G401.6 (cell line): Measurements from ENCODE around the gene GIT2.
"Not testable (repeated sequence)": the region's sequence is repeated elsewhere in the genome, so short reads cannot be mapped to it uniquely, and the experiment has no call there.

Source experiments
- FAIRE-seq: peaks from 2 replicates; lab custom pipeline; 2012; peaks lifted over from hg19 to GRCh38; lab: Jason Lieb, UNC

The GIT2 gene

DNA sequence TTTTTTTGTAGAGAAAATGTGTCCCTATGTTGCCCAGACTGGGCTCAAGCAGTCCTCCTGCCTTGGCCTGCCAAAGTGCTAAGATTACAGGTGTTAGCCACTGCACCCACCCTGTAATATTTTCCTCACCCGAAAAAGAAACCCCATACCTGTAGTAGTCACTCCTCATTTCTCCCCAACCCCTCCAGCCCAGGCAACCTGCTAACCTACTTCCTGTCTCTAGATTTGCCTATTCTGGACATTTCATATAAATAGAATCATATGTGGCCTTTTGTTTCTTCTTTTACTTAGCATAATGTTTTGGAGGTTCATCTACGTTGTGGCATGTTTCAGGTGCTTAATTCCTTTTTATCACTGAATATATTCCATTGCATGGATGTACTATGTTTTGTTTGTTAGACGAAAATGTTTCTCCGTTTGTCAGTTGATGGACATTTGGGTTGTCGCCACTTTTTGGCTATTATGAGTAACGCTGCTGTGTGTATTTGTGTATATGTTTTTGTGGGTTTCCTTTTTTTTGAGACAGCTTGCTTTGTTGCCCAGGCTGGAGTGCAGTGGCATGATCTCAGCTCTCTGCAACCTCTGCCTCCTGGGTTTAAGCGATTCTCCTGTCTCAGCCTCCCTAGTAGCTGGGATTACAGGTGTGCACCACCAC is 9.3 kb upstream of the GIT2 start:
- FAIRE-seq = no peak

- no peak for FAIRE-seq
Observed at GRCh38 chr12:110004598-110004997, 8.4 kb upstream of the GIT2 start.

DNA sequence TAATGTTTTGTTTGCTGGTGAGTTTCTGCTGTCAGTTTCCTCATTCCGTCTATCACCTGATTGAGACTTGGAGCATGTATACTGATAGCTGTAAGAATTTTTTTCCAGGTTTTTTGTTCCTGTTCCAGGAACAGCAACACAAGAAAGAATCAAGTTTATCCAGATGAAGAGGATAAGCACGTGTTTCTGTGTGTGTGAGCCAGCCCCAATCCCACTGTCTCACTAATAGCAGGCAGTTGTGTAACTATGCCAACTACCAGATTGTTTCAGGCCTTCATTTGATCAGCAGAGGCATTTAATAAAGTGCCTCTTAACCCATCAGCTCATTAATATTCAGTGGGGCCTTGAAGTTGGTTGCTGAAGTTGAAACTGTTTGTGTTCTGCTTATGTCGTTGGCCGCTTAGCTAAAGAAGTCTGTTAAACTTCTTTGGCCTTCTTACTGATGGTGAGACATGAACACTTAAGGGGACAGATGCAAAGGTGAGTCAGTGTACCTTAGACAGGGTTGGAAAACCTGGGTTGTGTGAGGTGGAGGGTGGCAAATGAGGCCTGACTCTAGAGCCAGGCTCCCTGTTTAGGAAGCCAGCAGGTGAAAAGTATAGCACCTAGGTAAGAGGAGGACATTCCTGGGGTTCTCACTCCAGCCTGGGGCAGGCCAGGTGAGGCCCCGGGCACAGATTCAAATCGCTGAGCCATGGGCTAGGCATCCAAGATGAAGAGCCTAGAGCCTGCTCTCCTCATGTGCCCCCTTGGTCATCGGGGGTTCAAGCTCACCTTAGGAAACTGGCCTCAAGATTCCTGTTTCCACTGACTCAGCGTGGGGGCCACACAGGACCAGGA is 6.7 kb upstream of the GIT2 start:
- FAIRE-seq = no peak

DNA sequence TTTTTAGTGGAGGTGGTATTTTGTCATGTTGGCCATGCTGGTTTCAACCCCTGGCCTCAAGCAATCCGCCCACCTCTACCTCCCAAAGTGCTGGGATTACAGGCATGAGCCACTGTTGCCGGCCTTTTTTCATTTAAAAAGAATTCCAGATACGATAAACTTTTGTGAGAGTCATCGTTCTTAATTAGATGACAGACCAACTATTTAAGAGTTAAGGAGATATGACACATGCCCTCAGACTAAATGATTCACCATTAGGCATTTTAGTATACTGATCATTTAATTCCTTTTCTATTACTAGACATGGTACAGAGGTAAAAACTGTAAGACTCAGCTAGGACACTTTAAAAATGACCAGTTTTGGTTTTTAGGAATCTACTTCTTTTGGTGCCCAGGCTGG is 5.4 kb upstream of the GIT2 start:
- no peak for FAIRE-seq

DNA sequence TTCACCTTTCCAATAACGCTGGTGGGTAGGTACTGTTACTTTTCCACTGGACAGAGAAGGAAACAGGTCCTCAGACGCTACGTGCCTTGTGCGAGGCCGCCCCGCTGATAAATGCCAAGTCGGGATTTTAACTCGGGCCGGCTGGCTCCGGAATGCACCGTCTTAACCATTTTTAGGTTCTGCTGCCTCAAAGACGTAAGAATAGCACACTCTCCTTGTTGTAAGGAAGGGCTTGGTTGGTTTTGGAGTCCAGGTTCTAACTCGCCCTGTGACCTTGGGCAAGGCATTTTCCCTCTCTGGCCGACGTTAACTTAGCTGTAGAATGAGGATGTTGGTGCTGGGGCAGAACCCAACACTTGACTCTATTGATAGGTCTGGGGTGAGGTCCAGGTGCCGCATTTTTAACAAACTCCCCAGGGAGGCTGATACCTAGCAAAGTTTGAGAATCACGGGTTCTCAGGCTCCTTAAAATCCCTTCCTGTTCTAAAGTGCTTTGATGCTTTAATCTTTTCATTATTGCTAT is 3.9 kb upstream of the GIT2 start:
- FAIRE-seq = no peak

DNA sequence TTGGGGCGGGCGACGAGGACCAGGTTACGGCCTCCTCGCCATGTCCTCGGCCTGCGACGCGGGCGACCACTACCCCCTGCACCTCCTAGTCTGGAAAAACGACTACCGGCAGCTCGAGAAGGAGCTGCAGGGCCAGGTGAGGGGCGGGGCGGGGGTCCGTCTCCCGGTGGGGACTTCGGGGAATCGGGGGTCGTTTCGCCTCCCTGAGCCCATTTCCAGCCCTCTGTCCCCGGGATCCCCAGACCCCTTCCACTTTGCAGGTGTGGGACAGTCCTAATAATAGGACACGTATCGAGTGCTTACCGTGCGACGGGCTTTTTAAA is 3.4 kb upstream of the GIT2 start:
- FAIRE-seq = no peak

- peak; percentile 74 for FAIRE-seq
Observed at GRCh38 chr12:109998904-109999648, 2.9 kb upstream of the GIT2 start, which contains the start of gene ANKRD13A. Gene ANKRD13A (plus strand): TSS chr12:109999430. CDS start chr12:109999689, 259 bp downstream.

- FAIRE-seq = no peak
Observed at GRCh38 chr12:109998241-109998903, 2.2 kb upstream of the GIT2 start.

DNA sequence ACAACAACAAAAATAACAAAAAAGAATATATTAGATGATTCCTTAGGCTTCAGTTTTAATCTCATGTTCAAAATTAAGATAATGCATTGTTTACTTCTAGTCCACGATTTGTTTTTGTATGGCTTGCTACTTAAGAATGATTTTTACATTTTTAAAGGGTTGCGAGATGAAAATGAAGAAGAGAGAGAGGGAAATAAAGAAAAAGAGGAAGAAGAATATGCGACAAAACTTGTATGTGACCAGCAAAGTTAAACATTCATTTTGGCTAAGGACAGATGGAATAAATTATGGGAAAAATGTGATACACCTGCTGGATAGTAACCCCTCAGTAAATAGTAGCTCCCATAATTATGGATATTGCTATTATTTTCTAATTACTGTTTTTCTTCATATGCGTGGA is 1.2 kb upstream of the GIT2 start:
- no peak for FAIRE-seq

DNA sequence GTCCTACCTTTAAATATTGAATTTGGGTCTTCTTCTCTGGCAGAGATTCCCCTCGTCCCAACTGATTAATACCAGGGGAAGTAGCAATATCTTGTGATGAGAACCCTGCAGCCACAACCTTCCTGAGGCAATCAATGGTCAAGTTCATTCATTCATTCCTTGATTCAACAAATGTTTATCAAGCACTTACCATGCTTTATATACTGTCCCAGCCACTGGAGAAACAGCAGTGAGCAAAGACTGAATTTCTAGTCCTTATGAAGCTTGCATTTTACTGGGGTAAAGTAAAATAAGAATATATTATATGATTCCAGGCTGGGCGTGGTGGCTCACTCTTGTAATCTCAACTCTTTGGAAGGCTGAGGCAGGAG is 300 bp upstream of the GIT2 start:
- no peak for FAIRE-seq

- no peak for FAIRE-seq
Observed at GRCh38 chr12:109995361-109995685, 845 bp downstream of the GIT2 start.

GRCh38 chr12:109994401-109995175 is 1.6 kb downstream of the GIT2 start:
- no peak for FAIRE-seq

- no peak for FAIRE-seq
Observed at GRCh38 chr12:109993091-109993490, 3.1 kb downstream of the GIT2 start.

DNA sequence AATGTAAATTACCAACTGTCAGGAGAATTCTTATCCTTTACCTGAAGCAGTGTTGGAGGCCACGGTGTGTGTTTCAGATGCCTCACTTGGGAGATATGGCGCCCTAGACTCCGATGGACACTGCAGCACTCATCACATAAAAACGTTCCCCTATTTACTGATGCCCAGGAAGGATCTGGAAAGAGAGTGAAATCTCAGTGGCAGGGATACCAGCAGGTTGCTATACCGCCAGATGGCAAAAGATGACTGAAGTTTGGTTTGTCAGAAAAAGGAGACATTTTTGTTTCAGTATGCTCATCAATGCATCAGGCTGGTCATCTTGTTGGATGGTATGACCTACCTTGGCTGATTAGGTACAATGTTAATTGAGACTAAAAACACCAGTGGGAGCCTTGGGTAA is 4.6 kb downstream of the GIT2 start:
- FAIRE-seq = no peak

DNA sequence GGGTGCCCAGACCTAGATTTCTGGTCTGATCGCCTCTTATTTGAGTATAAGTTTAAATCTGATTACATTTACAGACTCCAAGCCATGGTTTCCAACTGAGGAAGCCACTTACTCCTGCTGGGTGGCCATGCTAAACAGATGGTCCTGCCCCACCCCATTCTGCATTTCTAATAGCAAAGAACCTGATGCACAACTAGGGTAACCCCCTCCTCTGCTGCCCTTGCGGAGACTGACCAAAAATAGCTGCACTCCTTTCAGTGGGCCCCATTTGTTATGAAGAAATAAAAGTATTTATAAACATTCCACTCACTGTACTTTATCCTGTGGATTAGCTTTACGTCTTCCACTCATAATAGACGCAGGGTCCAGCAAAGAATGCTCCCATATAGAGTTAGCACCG is 6.8 kb downstream of the GIT2 start:
- FAIRE-seq = no peak

- no peak for FAIRE-seq
Observed at GRCh38 chr12:109988903-109989302, 7.3 kb downstream of the GIT2 start.

DNA sequence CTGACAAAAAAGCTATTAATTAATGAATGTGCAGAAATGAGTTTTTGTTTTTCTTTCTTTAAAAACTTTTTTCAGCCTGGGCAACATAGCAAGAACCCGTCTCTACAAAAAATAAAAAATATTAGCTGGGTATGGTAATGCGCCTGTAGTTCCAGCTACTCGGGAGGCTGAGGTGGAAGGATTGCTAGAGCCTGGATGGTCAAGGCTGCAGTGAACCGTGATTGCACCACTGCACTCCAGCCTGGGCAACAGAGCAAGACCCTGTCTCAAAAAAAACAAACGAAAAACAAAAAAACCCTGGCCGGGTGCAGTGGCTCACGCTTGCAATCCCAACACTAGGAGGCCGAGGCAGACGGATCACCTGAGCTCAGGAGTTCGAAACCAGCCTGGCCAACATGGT is 7.9 kb downstream of the GIT2 start:
- FAIRE-seq = no peak

DNA sequence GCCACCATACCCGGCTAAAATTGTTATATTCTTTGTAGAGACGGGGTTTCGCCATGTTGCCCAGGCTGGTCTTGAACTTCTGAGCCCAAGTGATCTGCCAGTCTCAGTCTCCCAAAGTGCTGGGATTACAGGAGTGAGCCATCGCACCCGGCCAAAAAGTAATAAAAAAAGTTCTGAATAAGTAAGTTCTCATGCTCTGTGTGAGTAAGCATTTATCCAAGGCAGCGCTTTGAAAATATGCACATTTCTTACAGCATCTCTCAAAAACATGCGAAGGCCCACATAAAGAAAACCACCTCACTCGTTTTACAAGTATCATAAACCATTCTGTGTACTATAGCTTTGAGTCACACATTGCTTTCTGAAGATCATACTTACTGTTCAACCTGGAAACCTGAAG is 8.6 kb downstream of the GIT2 start:
- no peak for FAIRE-seq

DNA sequence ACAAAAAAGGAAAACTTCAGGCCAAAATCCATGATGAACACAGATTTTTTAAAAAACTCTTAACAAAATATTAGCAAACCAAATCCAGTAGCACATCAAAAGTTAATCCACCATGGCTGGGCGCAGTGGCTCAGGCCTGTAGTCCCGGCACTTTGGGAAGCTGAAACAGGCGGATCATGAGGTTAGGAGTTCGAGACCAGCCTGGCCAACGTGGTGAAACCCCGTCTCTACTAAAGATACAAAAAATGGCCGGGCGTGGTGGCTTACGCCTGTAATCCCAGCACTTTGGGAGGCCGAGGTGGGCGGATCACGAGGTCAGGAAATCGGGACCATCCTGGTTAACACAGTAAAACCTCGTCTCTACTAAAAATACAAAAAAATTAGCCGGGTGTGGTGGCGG is 9.9 kb downstream of the GIT2 start:
- FAIRE-seq = not testable (repeated sequence)

- no peak for FAIRE-seq
Observed at GRCh38 chr12:109983432-109984142, 12.6 kb downstream of the GIT2 start.

DNA sequence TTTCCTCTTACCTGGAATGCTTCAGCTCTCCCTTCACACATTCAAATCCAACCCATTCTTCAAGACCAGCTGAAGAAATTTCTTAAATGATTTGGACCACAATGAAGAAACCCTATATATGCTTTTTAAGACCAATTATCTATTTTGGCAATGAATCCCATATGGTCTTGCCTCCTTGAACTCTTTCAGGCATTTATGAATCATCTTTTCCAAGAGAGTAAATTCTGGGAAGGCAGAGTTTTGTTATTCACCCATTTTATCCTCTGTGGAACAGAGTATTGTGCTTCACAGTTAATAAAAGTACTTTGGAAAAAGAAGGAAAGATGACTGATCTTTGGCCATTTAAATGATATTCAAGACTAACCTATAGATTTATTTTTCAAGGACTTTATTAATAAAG is 14.0 kb downstream of the GIT2 start:
- FAIRE-seq = no peak
